HFF-Myc (cell line): ENCODE results near the gene DHRS1.

Experiments
- DNase-seq: peaks from one replicate; pipeline ENCODE4 v3.0.0-alpha.2; 2011; ENCODE audit warnings: low read depth; ENCODE audit errors: extremely low read depth
- H3K4me3 ChIP-seq: replicated peaks from 2 replicates; pipeline ENCODE4 v1.5.1; 2011; ENCODE audit warnings: low read depth, mild to moderate bottlenecking, control low read depth, low read length
- CTCF ChIP-seq: IDR thresholded peaks from 2 replicates; pipeline ENCODE4 v1.5.1; 2012; ENCODE audit warnings: mild to moderate bottlenecking, low read depth, low read length, control low read depth; ENCODE audit errors: missing control alignments

Gene DHRS1

GRCh38 chr14:24299255-24300191 lies at the start of gene DHRS1, which contains the start of gene NOP9:
DHRS1 (minus strand) TSS chr14:24299780; CDS start chr14:24299106, 674 bp downstream.
NOP9 (plus strand) TSS chr14:24299850; CDS start chr14:24299955, 105 bp downstream.
- no peak for DNase-seq
- peak within 1 kb of the TSS; percentile 91 for H3K4me3 ChIP-seq
- no peak for TF ChIP-seq CTCF

GRCh38 chr14:24348186-24348585 lies 48.6 kb upstream of the DHRS1 start:
- no peak overlapping the region for H3K4me3 ChIP-seq
- DNase-seq, result no peak
- TF ChIP-seq CTCF, result no peak

- H3K4me3 ChIP-seq, result no peak overlapping the region
- no peak for DNase-seq
- TF ChIP-seq CTCF, result no peak
These were observed 47.6 kb upstream of the DHRS1 start for GRCh38 chr14:24347134-24347533.

- TF ChIP-seq CTCF, result no peak
- no peak for DNase-seq
- H3K4me3 ChIP-seq, result no peak overlapping the region
These were observed 44.4 kb upstream of the DHRS1 start for GRCh38 chr14:24343795-24344660.

GRCh38 chr14:24342889-24343288 lies 43.3 kb upstream of the DHRS1 start:
- DNase-seq, result no peak
- TF ChIP-seq CTCF, result no peak
- H3K4me3 ChIP-seq, result no peak overlapping the region

- DNase-seq, result no peak
- TF ChIP-seq CTCF, result no peak
- no peak overlapping the region for H3K4me3 ChIP-seq
These were observed 41.0 kb upstream of the DHRS1 start for GRCh38 chr14:24340606-24341005.
